Ovary (tissue), 3 donors: ENCODE data around the gene ATG9B.
A peak's percentile ranks its signal among the peaks of the same experiment; 100 is the strongest.

Source experiments
- POLR2A ChIP-seq: fragments of 450-650 bp; IDR thresholded peaks from one replicate; pipeline ENCODE4 v1.6.1; 2017; ENCODE audit warnings: antibody characterized with exemption, mild to moderate bottlenecking, moderate library complexity
- TF ChIP-seq, protein P1 (sequence below), 3 donors: fragments of 450-650 bp in 2 of 3; fragments of 200-600 bp in 1 of 3; IDR thresholded peaks; one replicate each; pipeline versions ENCODE4 v1.5.1 to v1.8.0; 2016 to 2022; ENCODE audit warnings: antibody characterized with exemption in 3 of 3, mild to moderate bottlenecking in 1 of 3
- donor health status: DM: no; HTN: no; CAD: no.

DNA sequence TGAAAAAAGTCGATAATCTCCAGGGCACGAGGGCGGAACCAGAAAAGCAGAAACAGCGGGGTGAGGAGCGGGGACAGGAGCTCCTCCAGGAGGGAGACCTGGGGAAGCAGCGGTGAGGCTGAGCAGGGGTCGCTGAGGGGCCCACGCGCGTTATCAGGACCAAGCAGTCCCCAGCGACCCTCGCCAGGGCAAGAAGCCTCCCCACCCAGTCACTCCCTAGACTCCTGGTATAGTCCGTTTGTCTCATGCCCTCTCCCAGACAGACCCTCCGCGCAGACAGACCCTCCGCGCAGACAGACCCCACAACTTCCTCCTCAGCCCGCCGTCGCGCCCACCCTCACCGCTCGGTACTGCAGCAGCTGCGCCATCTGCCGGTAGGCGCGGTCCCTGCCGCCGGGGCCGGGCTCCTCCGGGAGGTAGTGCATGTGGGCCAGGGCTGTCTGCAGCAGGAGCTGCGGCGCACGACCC lies 6.3 kb downstream of the ATG9B start:
- TF ChIP-seq, protein P1, sequence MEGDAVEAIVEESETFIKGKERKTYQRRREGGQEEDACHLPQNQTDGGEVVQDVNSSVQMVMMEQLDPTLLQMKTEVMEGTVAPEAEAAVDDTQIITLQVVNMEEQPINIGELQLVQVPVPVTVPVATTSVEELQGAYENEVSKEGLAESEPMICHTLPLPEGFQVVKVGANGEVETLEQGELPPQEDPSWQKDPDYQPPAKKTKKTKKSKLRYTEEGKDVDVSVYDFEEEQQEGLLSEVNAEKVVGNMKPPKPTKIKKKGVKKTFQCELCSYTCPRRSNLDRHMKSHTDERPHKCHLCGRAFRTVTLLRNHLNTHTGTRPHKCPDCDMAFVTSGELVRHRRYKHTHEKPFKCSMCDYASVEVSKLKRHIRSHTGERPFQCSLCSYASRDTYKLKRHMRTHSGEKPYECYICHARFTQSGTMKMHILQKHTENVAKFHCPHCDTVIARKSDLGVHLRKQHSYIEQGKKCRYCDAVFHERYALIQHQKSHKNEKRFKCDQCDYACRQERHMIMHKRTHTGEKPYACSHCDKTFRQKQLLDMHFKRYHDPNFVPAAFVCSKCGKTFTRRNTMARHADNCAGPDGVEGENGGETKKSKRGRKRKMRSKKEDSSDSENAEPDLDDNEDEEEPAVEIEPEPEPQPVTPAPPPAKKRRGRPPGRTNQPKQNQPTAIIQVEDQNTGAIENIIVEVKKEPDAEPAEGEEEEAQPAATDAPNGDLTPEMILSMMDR (IDR thresholded peaks at IDR 0.05), result peak; percentile 61 to 83 (median 79)
- no peak for TF ChIP-seq POLR2A
